HG03457 (cell line): ENCODE measurements around the gene RALGAPA1.
"Not testable (repeated sequence)": the region's sequence is repeated elsewhere in the genome, so short reads cannot be mapped to it uniquely, and the experiment has no call there.

ENCODE experiments used
- ATAC-seq: cut with Tn5 transposase; IDR thresholded peaks from one replicate; pipeline ENCODE4 v1.9.1; 2021; ENCODE audit warnings: moderate number of reproducible peaks; ENCODE audit not compliant: unreplicated experiment

RALGAPA1 gene

DNA sequence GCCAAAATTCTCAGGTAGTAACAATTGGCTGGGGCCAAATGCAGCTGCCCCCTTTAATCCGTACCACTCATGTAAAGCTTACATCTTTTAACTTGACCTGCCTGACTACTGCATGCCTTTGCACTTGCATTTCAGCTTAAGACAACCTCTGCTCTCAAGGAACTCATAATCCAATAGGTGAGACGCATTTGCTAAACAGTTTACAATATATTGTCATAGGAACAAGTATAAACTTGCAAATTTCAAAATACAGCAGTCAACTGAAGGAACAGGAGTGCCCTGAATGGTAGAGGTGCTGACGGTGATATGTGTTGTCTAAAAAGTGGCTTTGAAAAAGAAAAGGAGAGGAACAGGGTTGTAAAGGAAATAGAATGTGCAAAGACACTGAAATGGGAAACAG, 13.4 kb upstream of the RALGAPA1 start:
- ATAC-seq = no peak

GRCh38 chr14:35821564-35822411, 12.7 kb upstream of the RALGAPA1 start:
- ATAC-seq = no peak

DNA sequence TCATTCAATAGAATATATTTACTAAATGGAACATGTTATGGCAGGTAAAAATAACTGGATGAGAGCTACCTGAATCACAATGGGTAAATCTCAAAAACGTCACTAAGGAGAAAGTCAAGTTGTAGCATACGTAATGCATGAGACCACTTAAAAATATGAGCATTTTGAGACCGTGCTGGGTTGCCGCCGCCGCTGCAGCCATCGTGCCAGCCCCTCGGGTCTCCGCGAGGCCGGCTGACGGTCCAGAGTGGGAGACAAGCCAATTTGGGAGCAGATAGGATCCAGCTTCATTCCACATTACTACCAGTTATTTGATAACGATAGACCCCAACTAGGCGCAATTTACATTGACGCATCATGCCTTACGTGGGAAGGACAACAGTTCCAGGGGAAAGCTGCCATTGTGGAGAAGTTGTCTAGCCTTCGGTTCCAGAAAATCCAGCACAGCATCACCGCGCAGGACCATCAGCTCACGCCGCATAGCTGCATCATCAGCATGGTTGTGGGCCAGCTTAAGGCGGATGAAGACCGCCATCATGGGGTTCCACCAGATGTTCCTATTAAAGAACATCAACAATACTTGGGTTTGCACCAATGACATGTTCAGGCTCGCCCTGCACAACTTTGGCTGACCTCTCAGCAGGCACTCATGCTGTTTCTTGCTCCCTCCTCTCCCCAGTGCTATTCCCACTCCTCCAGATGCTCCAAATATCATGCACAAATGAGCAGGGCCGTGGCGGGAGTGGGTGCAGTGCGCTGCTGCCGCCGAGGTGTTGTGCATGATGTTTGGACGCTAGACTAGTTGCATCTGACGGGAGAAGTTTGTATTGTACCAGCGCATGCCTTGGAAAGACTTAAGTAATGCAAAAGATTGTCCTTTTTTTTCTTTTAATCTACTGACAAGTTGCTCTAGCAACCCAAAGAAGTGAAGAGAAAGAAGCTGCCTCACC, 10.8 kb upstream of the RALGAPA1 start:
- ATAC-seq = no peak

DNA sequence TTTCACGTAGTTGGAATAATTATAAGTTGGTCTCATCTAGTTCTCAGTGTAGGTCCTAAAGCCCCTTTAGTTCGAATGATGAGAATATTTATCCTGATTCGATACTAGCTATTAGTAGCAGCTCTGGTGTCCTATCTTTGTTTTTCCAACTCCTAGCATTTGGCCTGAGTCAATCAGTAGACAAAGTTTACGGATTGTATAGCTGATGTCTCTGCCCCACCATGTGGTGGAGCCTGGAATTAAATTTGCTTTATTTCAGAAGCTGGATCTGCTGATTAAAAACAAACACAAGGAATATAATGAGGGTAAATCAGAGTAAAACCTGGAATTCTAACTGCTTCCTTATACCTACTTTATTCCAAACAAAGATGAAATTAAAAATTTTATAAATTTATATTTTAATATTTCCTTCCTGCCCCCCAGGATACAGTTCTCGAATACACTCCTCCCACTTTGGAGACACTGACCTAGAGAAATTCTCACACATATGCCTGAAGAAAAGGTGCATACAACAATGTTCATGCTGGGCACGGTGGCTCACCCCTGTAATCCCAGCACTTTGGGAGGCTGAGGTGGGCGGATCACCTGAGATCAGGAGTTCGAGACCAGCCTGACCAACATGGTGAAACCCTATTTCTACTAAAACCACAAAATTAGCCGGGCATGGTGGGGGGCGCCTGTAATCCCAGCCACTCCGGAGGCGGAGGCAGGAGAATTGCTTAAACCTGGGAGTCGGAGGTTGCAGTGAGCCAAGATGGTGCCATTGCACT, 9.4 kb upstream of the RALGAPA1 start:
- ATAC-seq = no peak

GRCh38 chr14:35814371-35815005, 5.4 kb upstream of the RALGAPA1 start:
- ATAC-seq = no peak

GRCh38 chr14:35810963-35811362, 1.9 kb upstream of the RALGAPA1 start:
- ATAC-seq = no peak

DNA sequence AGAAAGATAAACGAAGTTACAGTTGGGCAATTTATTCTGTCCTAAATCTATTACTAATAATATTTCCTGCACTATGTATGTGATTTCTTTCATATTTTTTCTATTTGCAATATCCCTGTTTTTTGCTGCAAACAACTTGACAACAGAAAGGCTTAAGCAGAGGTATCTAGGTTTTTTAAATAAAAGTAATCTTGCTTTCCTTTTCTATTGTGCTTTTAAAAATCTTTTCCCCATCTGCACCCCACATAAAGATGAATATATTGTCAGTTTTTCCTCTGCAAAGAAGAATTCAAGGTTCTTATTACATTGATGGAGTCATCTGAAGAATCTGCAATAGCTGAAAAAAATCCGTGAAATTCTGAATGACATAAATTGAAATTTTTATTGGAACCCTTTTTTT, 502 bp upstream of the RALGAPA1 start:
- ATAC-seq = no peak

- no peak for ATAC-seq
These were observed 938 bp downstream of the RALGAPA1 start for GRCh38 chr14:35808076-35808637.

GRCh38 chr14:35807131-35807961, 1.7 kb downstream of the RALGAPA1 start:
- ATAC-seq = no peak

DNA sequence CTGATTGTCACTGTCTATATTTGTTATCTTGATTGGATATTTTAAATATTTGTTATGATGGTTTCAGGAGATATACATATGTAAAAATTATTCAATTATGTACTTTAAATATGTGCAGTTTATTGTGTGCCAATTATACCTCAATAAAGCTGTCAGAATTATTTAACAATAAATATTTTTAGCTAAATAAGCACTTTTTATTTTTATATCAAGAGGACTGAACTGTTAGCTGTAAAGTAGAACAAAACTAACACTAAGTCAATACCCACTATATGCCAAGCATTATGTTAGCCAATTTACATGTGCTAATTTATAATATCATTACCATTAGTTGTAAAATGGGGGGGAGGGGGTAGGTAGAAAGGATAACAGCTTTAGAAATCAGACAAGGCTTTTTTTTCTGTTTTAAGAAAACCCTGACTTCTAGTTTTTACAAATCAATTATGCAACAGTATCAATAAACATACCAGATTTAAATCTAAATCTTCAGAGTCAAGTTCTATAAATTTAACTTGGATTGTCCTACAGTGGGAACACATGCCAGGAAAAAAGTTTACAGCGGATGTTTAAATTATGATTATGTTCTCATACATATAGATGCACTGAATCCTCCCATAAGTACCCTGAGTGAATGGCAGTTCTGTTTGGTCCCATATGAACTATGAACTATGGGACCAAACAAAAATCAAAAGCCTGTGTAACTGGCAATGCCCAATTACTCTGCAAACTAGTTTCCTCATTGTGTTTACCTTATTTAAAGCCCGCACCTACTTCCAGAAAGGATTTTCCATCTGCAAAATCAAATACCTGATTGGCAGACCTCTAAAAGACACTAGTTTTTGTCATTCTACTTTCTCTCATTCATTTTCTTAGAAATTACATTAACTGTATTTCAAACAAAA, 2.8 kb downstream of the RALGAPA1 start:
- ATAC-seq = no peak

- no peak for ATAC-seq
These were observed 11.3 kb downstream of the RALGAPA1 start for GRCh38 chr14:35797796-35798195.

GRCh38 chr14:35789651-35790050, 19.4 kb downstream of the RALGAPA1 start:
- ATAC-seq = no peak

DNA sequence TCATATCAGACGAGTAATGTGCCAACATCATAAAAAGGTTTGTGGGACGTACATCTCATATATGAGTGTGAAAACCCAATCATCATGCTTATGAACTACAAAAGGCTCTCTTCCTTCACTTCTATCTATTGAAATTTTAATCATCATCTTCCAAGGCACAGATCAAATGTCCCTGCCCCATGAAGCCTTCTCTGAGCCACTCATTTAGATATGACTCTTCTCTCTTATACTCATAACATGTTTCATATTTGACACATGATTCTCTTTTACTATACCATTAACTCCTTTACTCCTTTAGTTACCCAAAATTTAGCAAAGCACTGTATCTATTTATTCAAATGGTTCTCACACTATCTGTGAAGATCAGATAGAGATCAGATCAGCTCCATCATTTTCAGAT, 22.2 kb downstream of the RALGAPA1 start:
- ATAC-seq = no peak

DNA sequence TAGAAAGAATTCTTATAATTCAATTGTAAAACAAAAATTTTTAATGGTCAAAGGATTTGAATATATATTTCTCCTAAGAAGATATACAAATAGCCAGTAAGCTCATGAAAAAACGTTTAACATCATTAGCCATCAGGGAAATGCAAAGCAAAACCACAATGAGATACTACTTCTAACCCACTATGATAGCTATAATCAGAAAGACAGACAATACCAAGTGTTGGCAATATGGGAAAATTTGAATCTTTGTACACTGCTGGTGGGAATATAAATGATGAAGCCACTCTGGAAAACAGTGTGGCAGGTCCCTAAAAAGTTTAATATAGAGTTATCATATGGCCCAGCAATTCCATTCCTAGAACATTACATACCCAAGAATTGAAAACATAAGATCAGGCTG, 25.4 kb downstream of the RALGAPA1 start:
- ATAC-seq = no peak

- ATAC-seq = no peak
These were observed 29.7 kb downstream of the RALGAPA1 start for GRCh38 chr14:35779368-35779767.

DNA sequence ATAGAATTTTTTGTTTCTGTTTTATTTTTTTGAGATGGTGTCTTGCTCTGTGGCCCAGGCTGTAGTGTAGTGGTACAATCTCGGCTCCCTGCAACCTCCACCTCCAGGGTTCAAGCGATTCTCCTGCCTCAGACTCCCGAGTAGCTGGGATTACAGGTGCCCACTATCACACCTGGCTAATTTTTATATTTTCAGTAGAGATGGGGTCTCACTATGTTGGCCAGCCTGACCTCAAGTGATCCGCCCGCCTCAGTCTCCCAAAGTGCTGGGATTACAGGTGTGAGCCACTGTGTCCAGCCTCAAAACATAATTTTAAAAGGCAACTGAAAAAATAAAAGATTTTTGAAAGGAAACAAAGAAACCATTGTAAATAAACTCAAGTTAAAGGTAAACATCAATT, 31.5 kb downstream of the RALGAPA1 start:
- not testable (repeated sequence) for ATAC-seq

- no peak for ATAC-seq
These were observed 32.3 kb downstream of the RALGAPA1 start for GRCh38 chr14:35776823-35777222.

GRCh38 chr14:35776085-35776484, 33.0 kb downstream of the RALGAPA1 start:
- not testable (repeated sequence) for ATAC-seq
